Raji (cell line): ENCODE measurements around the gene SOX8.

ENCODE experiments used
- POLR2A ChIP-seq: IDR thresholded peaks from 2 replicates; pipeline ENCODE4 v1.6.1; 2011; ENCODE audit warnings: low read depth, low read length, control low read depth; ENCODE audit not compliant: insufficient read depth

Gene SOX8

DNA sequence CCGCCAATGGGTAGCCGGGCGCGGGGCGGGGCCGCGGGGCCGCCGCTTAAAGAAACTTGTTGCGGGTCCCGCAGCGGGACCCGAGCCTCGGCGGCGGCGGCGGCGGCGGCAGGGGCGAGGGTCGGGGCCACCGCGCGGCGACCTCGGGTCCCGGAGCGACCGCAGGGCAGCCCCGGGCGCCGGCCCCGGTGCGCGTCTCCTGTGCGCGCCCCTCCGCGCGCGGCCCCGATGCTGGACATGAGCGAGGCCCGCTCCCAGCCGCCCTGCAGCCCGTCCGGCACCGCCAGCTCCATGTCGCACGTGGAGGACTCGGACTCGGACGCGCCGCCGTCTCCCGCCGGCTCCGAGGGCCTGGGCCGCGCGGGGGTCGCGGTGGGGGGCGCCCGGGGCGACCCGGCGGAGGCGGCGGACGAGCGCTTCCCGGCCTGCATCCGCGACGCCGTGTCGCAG is at the start of gene SOX8:
Gene SOX8, plus strand, starts transcription at position 76 of the 450 bp plus-strand sequence. Its CDS starts 153 bp downstream, at position 229.
- no peak for TF ChIP-seq POLR2A

DNA sequence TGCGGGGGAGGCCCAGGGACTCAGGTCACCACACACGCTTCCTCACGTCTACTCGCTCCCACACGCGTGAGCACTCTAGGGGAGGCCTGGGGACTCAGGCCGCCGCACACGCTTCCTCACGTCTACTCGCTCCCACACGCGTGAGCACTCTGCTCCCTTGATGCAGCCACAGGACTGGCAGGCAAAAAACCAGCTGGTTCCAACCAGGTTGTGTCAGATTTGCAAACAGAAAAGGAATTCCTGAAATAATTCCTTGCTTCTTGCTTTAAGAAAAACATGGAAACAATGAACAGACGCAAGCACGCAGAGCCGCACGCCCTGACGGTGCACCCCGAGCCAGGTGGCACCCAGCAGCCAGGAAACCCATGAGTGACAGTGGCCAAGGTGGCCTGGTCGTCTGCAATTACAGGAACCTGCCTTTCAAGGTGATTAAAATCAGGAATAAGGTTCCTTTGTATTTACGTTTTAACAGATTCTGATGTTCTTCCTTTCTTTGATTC is 48.7 kb upstream of the SOX8 start:
- TF ChIP-seq POLR2A, result no peak

DNA sequence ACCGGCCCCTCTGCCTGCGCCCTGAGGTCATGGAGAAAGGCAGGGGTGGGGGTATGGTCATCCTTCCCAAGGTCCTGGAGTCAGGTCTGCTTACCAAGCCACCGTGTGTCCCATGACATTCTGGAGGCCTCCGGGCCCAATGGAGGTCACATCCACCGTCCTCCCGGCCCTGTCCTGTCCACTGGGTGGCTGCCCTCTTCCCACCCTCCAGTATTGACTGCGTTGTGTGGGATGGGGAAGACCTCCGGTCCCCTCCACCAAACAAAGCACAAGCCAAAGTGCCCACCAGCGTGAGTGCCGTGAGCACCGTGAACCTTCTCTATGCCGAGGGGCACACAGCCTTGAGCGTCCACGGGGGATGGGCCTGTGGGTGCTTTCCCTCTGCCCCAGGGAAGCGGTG is 48.0 kb upstream of the SOX8 start:
- no peak for TF ChIP-seq POLR2A

DNA sequence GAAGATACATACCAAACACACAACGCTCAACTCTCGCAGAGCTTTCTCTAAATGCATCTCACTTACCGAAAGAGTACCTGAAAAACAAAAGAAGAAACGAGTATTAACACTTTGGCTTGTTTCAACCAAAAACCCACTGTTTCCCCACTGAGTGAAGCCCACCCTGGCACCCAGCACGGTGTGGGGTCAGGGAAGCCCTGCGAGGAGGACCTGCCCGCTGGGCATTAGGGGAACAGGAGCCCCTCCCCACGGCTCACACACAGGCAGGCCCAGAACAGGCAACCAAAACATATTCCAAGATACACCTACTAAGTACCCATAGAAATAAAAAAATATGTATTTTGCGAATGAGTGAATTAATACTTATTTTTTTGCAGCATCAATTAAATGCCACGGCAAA is 47.4 kb upstream of the SOX8 start:
- no peak for TF ChIP-seq POLR2A

- no peak for TF ChIP-seq POLR2A
These were observed 45.9 kb upstream of the SOX8 start for GRCh38 chr16:935684-936083.

- no peak for TF ChIP-seq POLR2A
These were observed 44.3 kb upstream of the SOX8 start for GRCh38 chr16:937311-937710.

DNA sequence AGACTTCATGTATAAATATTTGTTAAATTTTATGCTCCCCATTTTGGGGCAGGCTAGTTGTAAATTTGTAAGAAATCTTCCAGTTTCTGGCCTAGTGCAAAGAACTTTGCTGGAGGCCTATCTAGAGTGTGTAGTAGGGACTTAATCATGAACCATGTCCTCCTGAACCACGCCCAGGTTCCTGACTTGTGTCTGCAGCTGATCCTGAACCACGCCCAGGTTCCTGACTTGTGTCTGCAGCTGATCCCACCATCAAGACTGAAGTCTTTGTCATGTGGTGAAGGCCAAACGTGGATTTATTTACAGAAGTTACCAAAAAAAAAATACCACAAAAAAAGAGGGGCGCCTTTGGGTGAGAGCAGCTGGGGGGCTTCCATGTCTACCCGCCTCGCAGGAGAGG is 43.8 kb upstream of the SOX8 start:
- TF ChIP-seq POLR2A, result no peak

GRCh38 chr16:938136-938535 is 43.4 kb upstream of the SOX8 start:
- TF ChIP-seq POLR2A, result no peak

- no peak for TF ChIP-seq POLR2A
These were observed 42.8 kb upstream of the SOX8 start for GRCh38 chr16:938752-939151.

DNA sequence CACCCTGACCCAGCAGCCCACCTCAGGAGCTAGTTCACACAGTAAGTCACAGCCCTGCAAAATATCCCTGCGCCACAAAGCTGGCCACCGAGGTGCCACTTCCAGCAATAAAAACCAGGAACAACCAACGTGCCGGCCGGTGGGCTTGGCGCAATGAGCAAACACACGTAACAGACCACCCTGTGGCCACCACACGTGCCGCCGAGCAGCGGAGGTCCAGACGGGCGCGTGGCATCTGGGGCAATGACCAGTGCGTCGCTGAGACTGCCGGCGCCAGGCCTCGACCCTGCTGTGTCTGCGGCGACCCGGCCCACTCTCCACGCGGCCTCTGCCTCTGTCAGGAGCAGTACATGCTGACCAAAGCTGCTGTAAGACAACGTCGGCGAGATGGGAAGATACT is 42.3 kb upstream of the SOX8 start:
- TF ChIP-seq POLR2A, result no peak

DNA sequence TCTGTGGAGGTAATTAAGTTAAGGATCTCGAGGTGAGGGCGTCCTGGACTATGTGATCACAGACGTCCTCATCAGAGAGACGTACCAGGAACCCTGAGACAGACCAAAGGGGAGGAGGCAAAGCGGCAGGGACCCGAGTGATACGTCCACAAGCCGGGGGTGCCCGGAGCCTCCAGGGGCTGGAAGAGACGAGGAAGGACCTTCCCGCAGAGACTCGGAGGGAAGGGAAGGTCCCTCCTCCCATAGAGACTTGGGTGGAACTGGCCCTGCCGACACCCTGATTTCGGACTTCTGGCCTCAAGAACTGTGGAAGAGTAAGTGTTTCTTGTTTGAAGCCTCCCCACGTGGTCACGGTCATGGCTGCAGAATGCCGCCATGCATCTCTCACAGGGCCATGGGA is 41.6 kb upstream of the SOX8 start:
- no peak for TF ChIP-seq POLR2A

GRCh38 chr16:942436-943060 is 39.0 kb upstream of the SOX8 start:
- TF ChIP-seq POLR2A, result no peak

DNA sequence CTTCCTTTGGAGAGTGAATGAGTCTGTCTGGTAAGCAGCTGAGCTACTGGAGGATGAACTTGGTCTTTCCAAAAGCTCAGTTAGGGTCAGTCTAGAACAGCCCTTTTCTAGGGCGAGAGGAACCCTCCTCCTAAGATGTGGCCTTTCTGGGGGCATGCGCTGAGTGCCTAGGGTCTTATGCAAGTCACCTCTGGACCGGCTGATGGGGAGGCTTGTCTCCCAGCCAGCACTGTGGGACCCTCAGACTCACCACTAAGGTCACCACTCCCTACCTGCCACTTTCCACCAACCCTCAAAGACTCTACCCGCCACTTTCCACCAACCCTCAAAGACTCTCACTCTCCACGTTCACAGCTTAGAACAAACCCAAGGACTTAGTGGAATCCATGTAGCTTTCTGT is 37.6 kb upstream of the SOX8 start:
- TF ChIP-seq POLR2A, result no peak

GRCh38 chr16:945271-946047 is 36.1 kb upstream of the SOX8 start:
- TF ChIP-seq POLR2A, result no peak

- no peak for TF ChIP-seq POLR2A
These were observed 35.5 kb upstream of the SOX8 start for GRCh38 chr16:946048-946395.

DNA sequence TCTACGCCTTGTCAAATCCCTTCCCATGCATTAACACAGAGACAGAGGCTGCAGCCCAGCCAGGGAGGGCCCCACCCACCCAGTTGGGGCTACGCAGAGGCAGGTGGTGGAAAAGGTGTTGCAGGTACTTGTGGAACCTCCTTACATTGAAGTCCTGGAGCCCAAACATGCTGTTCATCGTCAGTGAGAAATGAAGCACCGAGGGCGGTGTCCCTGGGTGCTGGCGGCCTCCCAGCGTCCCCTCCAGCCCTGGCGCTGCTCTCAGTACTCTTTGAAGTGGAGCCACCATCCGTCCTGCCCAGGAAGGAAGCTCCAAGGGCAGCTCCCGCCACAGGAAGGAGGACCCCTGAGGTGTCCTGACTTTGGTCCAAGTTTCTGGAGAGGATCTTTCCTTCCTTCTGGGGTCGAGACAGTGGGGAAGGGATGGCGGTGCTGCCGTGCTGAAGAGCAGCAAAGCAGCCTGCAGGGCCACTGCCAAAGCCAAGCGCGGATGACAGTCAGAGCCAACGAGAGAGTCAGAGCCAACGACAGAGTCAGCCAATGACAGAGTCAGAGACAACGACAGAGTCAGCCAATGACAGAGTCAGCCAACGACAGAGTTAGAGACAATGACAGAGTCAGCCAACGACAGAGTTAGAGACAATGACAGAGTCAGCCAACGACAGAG is 34.2 kb upstream of the SOX8 start:
- no peak for TF ChIP-seq POLR2A
